Neural cell (in vitro differentiated cells): ENCODE data around the gene PRKAR1B. TPM values are rescaled to one million over a fixed set of nuclear protein-coding genes. Genes with fewer than 3 reads are reported as not detected.

ENCODE experiments used
- H2AFZ ChIP-seq: fragments of 200-600, 300-800 bp; sonication (generic), shearing (Covaris generic); 2 replicates; pipeline ENCODE4 v1.6.0; 2014; ENCODE audit warnings: low read depth, mild to moderate bottlenecking, antibody characterized with exemption, low read length, moderate library complexity
- H3F3A ChIP-seq: fragments of 200-600 bp; shearing (Covaris generic); 2 replicates; pipeline ENCODE4 v1.6.1; 2016; ENCODE audit warnings: mild to moderate bottlenecking, moderate library complexity, mixed read lengths, antibody characterized with exemption, low read length; ENCODE audit not compliant: insufficient read depth, poor library complexity, severe bottlenecking
- H3K27ac ChIP-seq: fragments of 200-600, 300-800 bp; sonication (generic), shearing (Covaris generic); 2 replicates; pipeline ENCODE4 v1.5.1; 2014; ENCODE audit warnings: mild to moderate bottlenecking, low read length, moderate library complexity
- H3K27me3 ChIP-seq: fragments of 300-800, 200-600 bp; sonication (generic), shearing (Covaris generic); 2 replicates; pipeline ENCODE4 v1.6.0; 2014; ENCODE audit warnings: mild to moderate bottlenecking, low read depth, low read length, moderate library complexity; ENCODE audit not compliant: insufficient read depth
- H3K36me3 ChIP-seq: fragments of 300-800, 200-600 bp; sonication (generic), shearing (Covaris generic); 2 replicates; pipeline ENCODE4 v1.5.1; 2014; ENCODE audit warnings: mild to moderate bottlenecking, antibody characterized with exemption, low read length, moderate library complexity; ENCODE audit not compliant: insufficient read depth
- H3K4me2 ChIP-seq: fragments of 300-800, 200-600 bp; sonication (generic), shearing (Covaris generic); 2 replicates; pipeline ENCODE4 v1.6.0; 2014; ENCODE audit warnings: mild to moderate bottlenecking, low read length
- H3K4me3 ChIP-seq: fragments of 300-800, 200-600 bp; sonication (generic), shearing (Covaris generic); 2 replicates; pipeline ENCODE4 v1.5.1; 2014; ENCODE audit warnings: mild to moderate bottlenecking, low read length, moderate library complexity
- H3K79me2 ChIP-seq: fragments of 200-600 bp; shearing (Covaris generic); replicated peaks from 2 replicates; pipeline ENCODE4 v1.6.0; 2014; ENCODE audit warnings: mild to moderate bottlenecking, low read length, moderate library complexity; ENCODE audit not compliant: insufficient read depth
- H3K9ac ChIP-seq: fragments of 300-800, 200-600 bp; sonication (generic), shearing (Covaris generic); 2 replicates; pipeline ENCODE4 v1.6.1; 2016; ENCODE audit warnings: mild to moderate bottlenecking, low read length, mixed read lengths
- H3K9me2 ChIP-seq: fragments of 200-600 bp; shearing (Covaris generic); 2 replicates; pipeline ENCODE4 v1.6.1; 2016; ENCODE audit warnings: mild to moderate bottlenecking, low read length, mixed read lengths; ENCODE audit not compliant: insufficient read depth
- H3K9me3 ChIP-seq: fragments of 200-600, 300-800 bp; sonication (generic), shearing (Covaris generic); 2 replicates; pipeline ENCODE4 v1.6.1; 2016; ENCODE audit warnings: mild to moderate bottlenecking, mixed run types, low read length, moderate library complexity, mixed read lengths
- H4K20me1 ChIP-seq: fragments of 200-600 bp; shearing (Covaris generic); 2 replicates; pipeline ENCODE4 v1.6.1; 2016; ENCODE audit warnings: mild to moderate bottlenecking, mixed run types; ENCODE audit not compliant: insufficient read depth
- CTCF ChIP-seq: fragments of 450-650 bp; IDR thresholded peaks from 2 replicates; pipeline ENCODE4 v1.5.1; 2014; ENCODE audit warnings: antibody characterized with exemption, mild to moderate bottlenecking, moderate library complexity; ENCODE audit not compliant: poor library complexity, severe bottlenecking
- EP300 ChIP-seq: fragments of 450-650 bp; conservative IDR thresholded peaks from 2 replicates; pipeline ENCODE4 v1.6.1; 2014; ENCODE audit warnings: antibody characterized with exemption, mild to moderate bottlenecking, moderate library complexity; ENCODE audit not compliant: poor library complexity, severe bottlenecking
- EZH2 ChIP-seq: fragments of 200-600, 300-800 bp; shearing (Covaris generic), sonication (generic); IDR thresholded peaks from 2 replicates; pipeline ENCODE4 v1.6.1; 2014; ENCODE audit warnings: antibody characterized with exemption, low read length, borderline replicate concordance, mild to moderate bottlenecking; ENCODE audit not compliant: insufficient read depth, poor library complexity, severe bottlenecking
- MXI1 ChIP-seq: fragments of 450-650 bp; conservative IDR thresholded peaks from 2 replicates; pipeline ENCODE4 v1.6.1; 2014; ENCODE audit warnings: antibody characterized with exemption, mild to moderate bottlenecking; ENCODE audit not compliant: poor library complexity, severe bottlenecking
- POLR2AphosphoS5 ChIP-seq: IDR thresholded peaks from 2 replicates; pipeline ENCODE4 v1.6.1; 2012
- RAD21 ChIP-seq: fragments of 450-650 bp; conservative IDR thresholded peaks from 2 replicates; pipeline ENCODE4 v1.6.1; 2014; ENCODE audit warnings: antibody characterized with exemption, mild to moderate bottlenecking, moderate library complexity
- SMC3 ChIP-seq: fragments of 450-650 bp; conservative IDR thresholded peaks from 2 replicates; pipeline ENCODE4 v1.6.1; 2014; ENCODE audit warnings: antibody characterized with exemption, mild to moderate bottlenecking, moderate library complexity; ENCODE audit not compliant: poor library complexity
- TAF1 ChIP-seq: IDR thresholded peaks from 2 replicates; pipeline ENCODE4 v1.6.1; 2012; ENCODE audit warnings: low read depth
- polyA plus RNA-seq: library from polyadenylated mRNA; depleted of rRNA; stranded (reverse); fragments of >200 nt; gene quantifications from 2 replicates; pipeline ENCODE4 v1.2.3, GENCODE V29; 2014
- TF ChIP-seq, protein P1 (sequence below): IDR thresholded peaks from 2 replicates; pipeline ENCODE4 v1.6.1; 2012; ENCODE audit warnings: borderline replicate concordance

The PRKAR1B gene
- polyA plus RNA-seq, 1 donor from 2014 or later = 38.6 TPM

- no peak overlapping the region for H2AFZ ChIP-seq
- no peak overlapping the region for H3K9ac ChIP-seq
- no peaks in the 10 kb centered on the region for H3K9me3 ChIP-seq
- H3F3A ChIP-seq = no peaks in the 10 kb centered on the region
- no peaks in the 10 kb centered on the region for H3K9me2 ChIP-seq
- no peaks in the 10 kb centered on the region for H3K79me2 ChIP-seq
- H3K36me3 ChIP-seq = no peaks in the 10 kb centered on the region
- no peaks in the 10 kb centered on the region for H4K20me1 ChIP-seq
- H3K27ac ChIP-seq = no peak overlapping the region
- no peaks in the 10 kb centered on the region for H3K27me3 ChIP-seq
- TF ChIP-seq EZH2 = no peak
- TF ChIP-seq CTCF = no peak
- TF ChIP-seq, protein P1, sequence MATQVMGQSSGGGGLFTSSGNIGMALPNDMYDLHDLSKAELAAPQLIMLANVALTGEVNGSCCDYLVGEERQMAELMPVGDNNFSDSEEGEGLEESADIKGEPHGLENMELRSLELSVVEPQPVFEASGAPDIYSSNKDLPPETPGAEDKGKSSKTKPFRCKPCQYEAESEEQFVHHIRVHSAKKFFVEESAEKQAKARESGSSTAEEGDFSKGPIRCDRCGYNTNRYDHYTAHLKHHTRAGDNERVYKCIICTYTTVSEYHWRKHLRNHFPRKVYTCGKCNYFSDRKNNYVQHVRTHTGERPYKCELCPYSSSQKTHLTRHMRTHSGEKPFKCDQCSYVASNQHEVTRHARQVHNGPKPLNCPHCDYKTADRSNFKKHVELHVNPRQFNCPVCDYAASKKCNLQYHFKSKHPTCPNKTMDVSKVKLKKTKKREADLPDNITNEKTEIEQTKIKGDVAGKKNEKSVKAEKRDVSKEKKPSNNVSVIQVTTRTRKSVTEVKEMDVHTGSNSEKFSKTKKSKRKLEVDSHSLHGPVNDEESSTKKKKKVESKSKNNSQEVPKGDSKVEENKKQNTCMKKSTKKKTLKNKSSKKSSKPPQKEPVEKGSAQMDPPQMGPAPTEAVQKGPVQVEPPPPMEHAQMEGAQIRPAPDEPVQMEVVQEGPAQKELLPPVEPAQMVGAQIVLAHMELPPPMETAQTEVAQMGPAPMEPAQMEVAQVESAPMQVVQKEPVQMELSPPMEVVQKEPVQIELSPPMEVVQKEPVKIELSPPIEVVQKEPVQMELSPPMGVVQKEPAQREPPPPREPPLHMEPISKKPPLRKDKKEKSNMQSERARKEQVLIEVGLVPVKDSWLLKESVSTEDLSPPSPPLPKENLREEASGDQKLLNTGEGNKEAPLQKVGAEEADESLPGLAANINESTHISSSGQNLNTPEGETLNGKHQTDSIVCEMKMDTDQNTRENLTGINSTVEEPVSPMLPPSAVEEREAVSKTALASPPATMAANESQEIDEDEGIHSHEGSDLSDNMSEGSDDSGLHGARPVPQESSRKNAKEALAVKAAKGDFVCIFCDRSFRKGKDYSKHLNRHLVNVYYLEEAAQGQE = no peak
- no peak for TF ChIP-seq MXI1
- no peak for TF ChIP-seq TAF1
- TF ChIP-seq POLR2AphosphoS5 = no peak
- no peak for TF ChIP-seq RAD21
- TF ChIP-seq SMC3 = no peak
- no peak for TF ChIP-seq EP300
- no peak overlapping the region for H3K4me3 ChIP-seq
- no peak overlapping the region for H3K4me2 ChIP-seq
Measured at GRCh38 chr7:609365-609764, 117.7 kb downstream of the PRKAR1B start.

GRCh38 chr7:608954-609353 lies 118.1 kb downstream of the PRKAR1B start:
- Histone ChIP-seq H3K27ac (no peak overlapping the region), H4K20me1 (no peaks in the 10 kb centered on the region), H3K36me3 (no peaks in the 10 kb centered on the region), H2AFZ (no peak overlapping the region), H3K27me3 (no peaks in the 10 kb centered on the region), H3K9me3 (no peaks in the 10 kb centered on the region), H3K9ac (no peak overlapping the region), H3K9me2 (no peaks in the 10 kb centered on the region), H3K79me2 (no peaks in the 10 kb centered on the region), H3K4me3 (no peak overlapping the region), H3K4me2 (no peak overlapping the region), H3F3A (no peaks in the 10 kb centered on the region)
- TF ChIP-seq, protein P1 = no peak
- TF ChIP-seq RAD21 (no peak), EZH2 (no peak), MXI1 (no peak), SMC3 (no peak), TAF1 (no peak), CTCF (no peak), EP300 (no peak), POLR2AphosphoS5 (no peak)
